Activated CD4-positive, alpha-beta T cell treated with anti-CD3 and anti-CD28 coated beads for 36 hours (primary cell): Measurements from ENCODE around the gene LRRC42. TPM values are rescaled to one million over a fixed set of nuclear protein-coding genes. Genes with fewer than 3 reads are reported as not detected.

Experiments
- ATAC-seq: fragments of 200-7000 bp; cut with Tn5 transposase; one replicate; pipeline ENCODE4 v1.10.0; 2021; ENCODE audit warnings: mild to moderate bottlenecking, moderate library complexity
- CTCF ChIA-PET: fragments of 350-600 bp; sonication (Branson Sonifier 250); formaldehyde crosslinking; loops from one replicate; lab custom pipeline; 2021; ENCODE audit warnings: antibody characterized with exemption; lab: Charles Lee
- POLR2A ChIA-PET: fragments of 350-600 bp; sonication (Branson Sonifier 250); formaldehyde crosslinking; loops from one replicate; lab custom pipeline; 2021; ENCODE audit warnings: antibody characterized with exemption, inconsistent platforms; lab: Charles Lee
- DNase-seq: peaks from one replicate; pipeline ENCODE4 v3.0.0-alpha.2; 2020
- H3K27ac Mint-ChIP-seq: one replicate; pipeline ENCODE4 v1.8.0; 2021; ENCODE audit warnings: mixed read lengths
- H3K27me3 Mint-ChIP-seq: one replicate; pipeline ENCODE4 v1.8.0; 2021; ENCODE audit warnings: mixed read lengths
- H3K36me3 Mint-ChIP-seq: one replicate; pipeline ENCODE4 v1.8.0; 2021; ENCODE audit warnings: low read depth, mixed read lengths
- H3K4me1 Mint-ChIP-seq: one replicate; pipeline ENCODE4 v1.8.0; 2021; ENCODE audit warnings: mixed read lengths
- H3K4me3 Mint-ChIP-seq: one replicate; pipeline ENCODE4 v1.8.0; 2021; ENCODE audit warnings: mild to moderate bottlenecking, moderate library complexity, mixed read lengths
- H3K9me3 Mint-ChIP-seq: one replicate; pipeline ENCODE4 v1.8.0; 2021; ENCODE audit warnings: low read depth, mixed read lengths
- intact Hi-C, 2 experiments: fragments of 100-400 bp; cut with DNase I in 1 of 2; cut with micrococcal nuclease in 1 of 2; formaldehyde crosslinking; loops; one replicate each; pipeline versions ENCODE4 v1.14.2 to v1.15.1; 2022 to 2024; cut with DNase I, micrococcal nuclease
- total RNA-seq, 2 experiments: library from RNA; stranded (reverse); gene quantifications; one replicate each; pipeline ENCODE4 v1.2.3, GENCODE V29; 2021

The LRRC42 gene
- 10 to 100 TPM; 25.4 to 31.3 TPM for total RNA-seq

- H3K36me3 Mint-ChIP-seq: peaks cover 19% of the 10 kb centered on the region
- H3K27ac Mint-ChIP-seq: peak within 1 kb of the TSS; percentile 89
- ChIA-PET POLR2A (interaction anchor here (0.6 to 2.3 kb wide), 7 partner anchors 10 to 168 kb away, joined by 3 to 16 read pairs (median 3); partner anchors contain the start of genes TMEM59 and YIPF1), CTCF (interaction anchor here (1.3 to 9.7 kb wide), 6 partner anchors 13 to 85 kb away, joined by 4 to 93 read pairs (median 6); no protein-coding TSS in a partner anchor)
- H3K27me3 Mint-ChIP-seq: no peaks in the 10 kb centered on the region
- no peaks in the 10 kb centered on the region for H3K9me3 Mint-ChIP-seq
- ATAC-seq (peak; percentile 72), DNase-seq (peak; percentile 84)
- peak within 1 kb of the TSS; percentile 95 for H3K4me3 Mint-ChIP-seq
- intact Hi-C loops: loop anchor here (1.0 to 5.0 kb wide), 10 partner anchors 56 to 1579 kb away; partner anchors contain the start of genes TCEANC2 (in 2 of the 2), TMEM59 (in 2 of the 2), CC2D1B (in 1 of the 2) and CZIB (in 1 of the 2)
- H3K4me1 Mint-ChIP-seq: peaks cover 50% of the 10 kb centered on the region
Measured at GRCh38 chr1:53946252-53947171, at the start of gene LRRC42. Gene LRRC42, plus strand, starts transcription at chr1:53946350. Its CDS starts 5,650 bp downstream, at chr1:53952000.

- intact Hi-C loops: no loop called here
- no peak overlapping the region for H3K4me3 Mint-ChIP-seq
- H3K36me3 Mint-ChIP-seq: no peaks in the 10 kb centered on the region
- no peak overlapping the region for H3K27ac Mint-ChIP-seq
- POLR2A ChIA-PET: no interaction called here
- H3K27me3 Mint-ChIP-seq: peaks cover 6% of the 10 kb centered on the region
- no peak for DNase-seq
- H3K9me3 Mint-ChIP-seq: no peaks in the 10 kb centered on the region
- CTCF ChIA-PET: no interaction called here
- no peak for ATAC-seq
- H3K4me1 Mint-ChIP-seq: peaks cover 7% of the 10 kb centered on the region
Measured at GRCh38 chr1:53896635-53897229, 49.4 kb upstream of the LRRC42 start.

GRCh38 chr1:53899206-53899628, 46.9 kb upstream of the LRRC42 start:
- intact Hi-C loops: no loop called here
- no peak overlapping the region for H3K4me3 Mint-ChIP-seq
- ChIA-PET POLR2A (no interaction called here), CTCF (interaction anchor here (0.5 to 1.3 kb wide), 3 partner anchors 14 to 54 kb away, joined by 3 to 5 read pairs (median 3); no protein-coding TSS in a partner anchor)
- no peaks in the 10 kb centered on the region for H3K9me3 Mint-ChIP-seq
- H3K27ac Mint-ChIP-seq: no peak overlapping the region
- no peaks in the 10 kb centered on the region for H3K36me3 Mint-ChIP-seq
- DNase-seq (no peak), ATAC-seq (no peak)
- peaks cover 6% of the 10 kb centered on the region for H3K27me3 Mint-ChIP-seq
- peaks cover 4% of the 10 kb centered on the region for H3K4me1 Mint-ChIP-seq

- DNase-seq (no peak), ATAC-seq (no peak)
- Mint-ChIP-seq H3K36me3 (no peaks in the 10 kb centered on the region), H3K27me3 (peaks cover 6% of the 10 kb centered on the region), H3K27ac (no peak overlapping the region), H3K4me3 (no peak overlapping the region), H3K9me3 (no peaks in the 10 kb centered on the region), H3K4me1 (peaks cover 4% of the 10 kb centered on the region)
- intact Hi-C loops: no loop called here
- CTCF ChIA-PET: interaction anchor here (0.5 to 1.3 kb wide), 2 partner anchors 13 to 54 kb away, joined by 3 to 5 read pairs; no protein-coding TSS in a partner anchor
- POLR2A ChIA-PET: no interaction called here
Measured at GRCh38 chr1:53899708-53900107, 46.4 kb upstream of the LRRC42 start.

- CTCF ChIA-PET: interaction anchor here (0.6 to 2.0 kb wide), 2 partner anchors 13 to 46 kb away, joined by 3 to 5 read pairs; no protein-coding TSS in a partner anchor
- intact Hi-C loops: no loop called here
- ATAC-seq: no peak
Measured at GRCh38 chr1:53902235-53903138, 43.7 kb upstream of the LRRC42 start.

GRCh38 chr1:53905509-53905908, 40.6 kb upstream of the LRRC42 start:
- no peak overlapping the region for H3K4me3 Mint-ChIP-seq
- no peak for ATAC-seq
- no peaks in the 10 kb centered on the region for H3K9me3 Mint-ChIP-seq
- intact Hi-C loops: no loop called here
- H3K4me1 Mint-ChIP-seq: peaks cover 4% of the 10 kb centered on the region
- no peaks in the 10 kb centered on the region for H3K27me3 Mint-ChIP-seq
- no peaks in the 10 kb centered on the region for H3K36me3 Mint-ChIP-seq
- DNase-seq: no peak
- POLR2A ChIA-PET: no interaction called here
- H3K27ac Mint-ChIP-seq: no peak overlapping the region
- CTCF ChIA-PET: interaction anchor here (1.1 kb wide), 1 partner anchor 25 kb away, joined by 4 read pairs; no protein-coding TSS in a partner anchor

More at GRCh38 chr1:53902235-53903138, 43.7 kb upstream of the LRRC42 start:
- H3K27ac Mint-ChIP-seq: no peak overlapping the region
- no peak for DNase-seq
- no peak overlapping the region for H3K4me3 Mint-ChIP-seq
- POLR2A ChIA-PET: no interaction called here
- H3K27me3 Mint-ChIP-seq: no peaks in the 10 kb centered on the region
- no peaks in the 10 kb centered on the region for H3K36me3 Mint-ChIP-seq
- H3K9me3 Mint-ChIP-seq: no peaks in the 10 kb centered on the region
- peaks cover 4% of the 10 kb centered on the region for H3K4me1 Mint-ChIP-seq

- ChIA-PET CTCF (no interaction called here), POLR2A (no interaction called here)
- no peaks in the 10 kb centered on the region for H3K36me3 Mint-ChIP-seq
- ATAC-seq (no peak), DNase-seq (no peak)
- H3K27me3 Mint-ChIP-seq: no peaks in the 10 kb centered on the region
- H3K27ac Mint-ChIP-seq: no peak overlapping the region
- intact Hi-C loops: no loop called here
- H3K9me3 Mint-ChIP-seq: no peaks in the 10 kb centered on the region
- H3K4me3 Mint-ChIP-seq: no peak overlapping the region
- peaks cover 4% of the 10 kb centered on the region for H3K4me1 Mint-ChIP-seq
Measured at GRCh38 chr1:53906121-53906520, 40.0 kb upstream of the LRRC42 start.

- no peak overlapping the region for H3K4me3 Mint-ChIP-seq
- no peaks in the 10 kb centered on the region for H3K36me3 Mint-ChIP-seq
- H3K27ac Mint-ChIP-seq: no peak overlapping the region
- H3K9me3 Mint-ChIP-seq: no peaks in the 10 kb centered on the region
- H3K27me3 Mint-ChIP-seq: no peaks in the 10 kb centered on the region
- no peaks in the 10 kb centered on the region for H3K4me1 Mint-ChIP-seq
- intact Hi-C loops: no loop called here
- DNase-seq (no peak), ATAC-seq (no peak)
- ChIA-PET POLR2A (no interaction called here), CTCF (interaction anchor here (1.6 kb wide), 1 partner anchor 49 kb away, joined by 4 read pairs; no protein-coding TSS in a partner anchor)
Measured at GRCh38 chr1:53909946-53910345, 36.2 kb upstream of the LRRC42 start.

GRCh38 chr1:53911442-53911841, 34.7 kb upstream of the LRRC42 start:
- CTCF ChIA-PET: interaction anchor here (2.1 kb wide), 1 partner anchor 48 kb away, joined by 9 read pairs; no protein-coding TSS in a partner anchor
- H3K27me3 Mint-ChIP-seq: no peaks in the 10 kb centered on the region

GRCh38 chr1:53913352-53914033, 32.7 kb upstream of the LRRC42 start:
- peak; percentile 26 for ATAC-seq
- intact Hi-C loops: no loop called here
- Mint-ChIP-seq H3K9me3 (no peaks in the 10 kb centered on the region), H3K4me1 (peaks cover 9% of the 10 kb centered on the region), H3K36me3 (peaks cover 10% of the 10 kb centered on the region), H3K27me3 (no peaks in the 10 kb centered on the region), H3K4me3 (no peak overlapping the region), H3K27ac (no peak overlapping the region)
- POLR2A ChIA-PET: no interaction called here
- CTCF ChIA-PET: interaction anchor here (0.7 to 1.3 kb wide), 8 partner anchors 8 to 361 kb away, joined by 3 to 5 read pairs (median 4); no protein-coding TSS in a partner anchor
- no peak for DNase-seq

More at GRCh38 chr1:53911442-53911841, 34.7 kb upstream of the LRRC42 start:
- POLR2A ChIA-PET: no interaction called here
- Mint-ChIP-seq H3K4me1 (peaks cover 4% of the 10 kb centered on the region), H3K27ac (no peak overlapping the region), H3K9me3 (no peaks in the 10 kb centered on the region), H3K4me3 (no peak overlapping the region), H3K36me3 (peaks cover 6% of the 10 kb centered on the region)
- no peak for ATAC-seq
- intact Hi-C loops: no loop called here
- DNase-seq: no peak
